ENCODE data around the gene BTN2A1. TPM values are rescaled to one million over a fixed set of nuclear protein-coding genes. Genes with fewer than 3 reads are reported as not detected.

BTN2A1 gene
- total and polyA plus RNA-seq, 9 of the 15 experiments (the other 6 are each of a cell fraction or from before 2014, with no cell fraction given), result 6.7 to 22.1 (median 16.4) TPM

DNA sequence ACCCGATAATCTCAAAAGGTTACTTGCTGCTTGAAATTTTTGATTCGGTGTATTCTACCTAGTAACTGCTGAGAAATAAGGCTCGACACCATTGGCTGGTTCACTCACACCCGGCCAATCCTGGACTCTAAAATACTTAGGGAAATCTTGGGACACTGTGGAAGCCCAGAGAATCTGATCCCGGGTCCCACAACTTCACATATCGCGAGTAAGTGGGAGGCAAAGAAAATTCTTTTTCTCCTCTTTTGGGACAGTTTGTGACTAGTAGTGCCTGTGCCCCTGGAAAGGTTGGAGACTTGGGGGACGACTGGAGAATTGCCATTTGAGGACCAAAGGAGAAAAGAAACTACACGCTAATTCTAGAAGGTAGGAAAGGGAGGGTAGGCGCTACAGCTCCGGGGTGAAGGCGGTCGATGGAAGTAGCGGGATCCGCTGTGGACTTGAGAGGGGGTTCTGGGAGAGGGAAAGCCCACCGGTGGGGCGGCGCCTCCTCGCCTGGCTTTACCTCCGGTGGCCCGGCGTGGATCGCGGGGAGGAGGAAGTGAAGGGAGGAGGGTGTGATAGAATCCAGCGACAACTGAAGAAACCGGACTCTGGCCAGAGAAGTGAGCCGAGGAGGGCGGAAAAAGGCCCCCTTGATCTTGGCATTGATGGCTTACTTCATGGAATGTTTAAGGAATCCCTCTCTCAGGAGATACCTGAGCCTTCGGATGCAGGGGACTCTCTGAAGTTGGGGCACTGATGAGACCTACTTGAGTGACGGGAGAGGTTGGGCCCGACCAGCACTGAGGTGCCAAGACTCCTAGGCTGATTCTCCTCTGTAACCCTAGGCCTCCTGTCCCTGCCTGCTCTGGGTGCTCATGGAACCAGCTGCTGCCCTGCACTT lies 36.3 kb upstream of the BTN2A1 start (continued):
- TF ChIP-seq, protein P1, sequence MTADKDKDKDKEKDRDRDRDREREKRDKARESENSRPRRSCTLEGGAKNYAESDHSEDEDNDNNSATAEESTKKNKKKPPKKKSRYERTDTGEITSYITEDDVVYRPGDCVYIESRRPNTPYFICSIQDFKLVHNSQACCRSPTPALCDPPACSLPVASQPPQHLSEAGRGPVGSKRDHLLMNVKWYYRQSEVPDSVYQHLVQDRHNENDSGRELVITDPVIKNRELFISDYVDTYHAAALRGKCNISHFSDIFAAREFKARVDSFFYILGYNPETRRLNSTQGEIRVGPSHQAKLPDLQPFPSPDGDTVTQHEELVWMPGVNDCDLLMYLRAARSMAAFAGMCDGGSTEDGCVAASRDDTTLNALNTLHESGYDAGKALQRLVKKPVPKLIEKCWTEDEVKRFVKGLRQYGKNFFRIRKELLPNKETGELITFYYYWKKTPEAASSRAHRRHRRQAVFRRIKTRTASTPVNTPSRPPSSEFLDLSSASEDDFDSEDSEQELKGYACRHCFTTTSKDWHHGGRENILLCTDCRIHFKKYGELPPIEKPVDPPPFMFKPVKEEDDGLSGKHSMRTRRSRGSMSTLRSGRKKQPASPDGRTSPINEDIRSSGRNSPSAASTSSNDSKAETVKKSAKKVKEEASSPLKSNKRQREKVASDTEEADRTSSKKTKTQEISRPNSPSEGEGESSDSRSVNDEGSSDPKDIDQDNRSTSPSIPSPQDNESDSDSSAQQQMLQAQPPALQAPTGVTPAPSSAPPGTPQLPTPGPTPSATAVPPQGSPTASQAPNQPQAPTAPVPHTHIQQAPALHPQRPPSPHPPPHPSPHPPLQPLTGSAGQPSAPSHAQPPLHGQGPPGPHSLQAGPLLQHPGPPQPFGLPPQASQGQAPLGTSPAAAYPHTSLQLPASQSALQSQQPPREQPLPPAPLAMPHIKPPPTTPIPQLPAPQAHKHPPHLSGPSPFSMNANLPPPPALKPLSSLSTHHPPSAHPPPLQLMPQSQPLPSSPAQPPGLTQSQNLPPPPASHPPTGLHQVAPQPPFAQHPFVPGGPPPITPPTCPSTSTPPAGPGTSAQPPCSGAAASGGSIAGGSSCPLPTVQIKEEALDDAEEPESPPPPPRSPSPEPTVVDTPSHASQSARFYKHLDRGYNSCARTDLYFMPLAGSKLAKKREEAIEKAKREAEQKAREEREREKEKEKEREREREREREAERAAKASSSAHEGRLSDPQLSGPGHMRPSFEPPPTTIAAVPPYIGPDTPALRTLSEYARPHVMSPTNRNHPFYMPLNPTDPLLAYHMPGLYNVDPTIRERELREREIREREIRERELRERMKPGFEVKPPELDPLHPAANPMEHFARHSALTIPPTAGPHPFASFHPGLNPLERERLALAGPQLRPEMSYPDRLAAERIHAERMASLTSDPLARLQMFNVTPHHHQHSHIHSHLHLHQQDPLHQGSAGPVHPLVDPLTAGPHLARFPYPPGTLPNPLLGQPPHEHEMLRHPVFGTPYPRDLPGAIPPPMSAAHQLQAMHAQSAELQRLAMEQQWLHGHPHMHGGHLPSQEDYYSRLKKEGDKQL (CRISPR knock-in tag; IDR thresholded peaks at IDR 0.05; ENCODE audit: borderline replicate concordance), result no peak
- TF ChIP-seq MAFK (IDR thresholded peaks at IDR 0.05; ENCODE audit: low read length) (no peak), MTF1 (CRISPR knock-in tag; IDR thresholded peaks at IDR 0.05; ENCODE audit: borderline replicate concordance) (no peak), ZFP36 (IDR thresholded peaks at IDR 0.05; ENCODE audit: low read depth, low read length, partially characterized antibody) (no peak), OTX1 (CRISPR knock-in tag; IDR thresholded peaks at IDR 0.05) (no peak), ZKSCAN8 (CRISPR knock-in tag; IDR thresholded peaks at IDR 0.05) (no peak), LCOR (CRISPR knock-in tag; IDR thresholded peaks at IDR 0.05) (0 out of 2 replicates have a peak, but pooled peaks have one; percentile 30), ZSCAN29 (IDR thresholded peaks at IDR 0.05) (no peak), ZNF224 (CRISPR knock-in tag; IDR thresholded peaks at IDR 0.05) (no peak)
- TF ChIP-seq, protein P2, sequence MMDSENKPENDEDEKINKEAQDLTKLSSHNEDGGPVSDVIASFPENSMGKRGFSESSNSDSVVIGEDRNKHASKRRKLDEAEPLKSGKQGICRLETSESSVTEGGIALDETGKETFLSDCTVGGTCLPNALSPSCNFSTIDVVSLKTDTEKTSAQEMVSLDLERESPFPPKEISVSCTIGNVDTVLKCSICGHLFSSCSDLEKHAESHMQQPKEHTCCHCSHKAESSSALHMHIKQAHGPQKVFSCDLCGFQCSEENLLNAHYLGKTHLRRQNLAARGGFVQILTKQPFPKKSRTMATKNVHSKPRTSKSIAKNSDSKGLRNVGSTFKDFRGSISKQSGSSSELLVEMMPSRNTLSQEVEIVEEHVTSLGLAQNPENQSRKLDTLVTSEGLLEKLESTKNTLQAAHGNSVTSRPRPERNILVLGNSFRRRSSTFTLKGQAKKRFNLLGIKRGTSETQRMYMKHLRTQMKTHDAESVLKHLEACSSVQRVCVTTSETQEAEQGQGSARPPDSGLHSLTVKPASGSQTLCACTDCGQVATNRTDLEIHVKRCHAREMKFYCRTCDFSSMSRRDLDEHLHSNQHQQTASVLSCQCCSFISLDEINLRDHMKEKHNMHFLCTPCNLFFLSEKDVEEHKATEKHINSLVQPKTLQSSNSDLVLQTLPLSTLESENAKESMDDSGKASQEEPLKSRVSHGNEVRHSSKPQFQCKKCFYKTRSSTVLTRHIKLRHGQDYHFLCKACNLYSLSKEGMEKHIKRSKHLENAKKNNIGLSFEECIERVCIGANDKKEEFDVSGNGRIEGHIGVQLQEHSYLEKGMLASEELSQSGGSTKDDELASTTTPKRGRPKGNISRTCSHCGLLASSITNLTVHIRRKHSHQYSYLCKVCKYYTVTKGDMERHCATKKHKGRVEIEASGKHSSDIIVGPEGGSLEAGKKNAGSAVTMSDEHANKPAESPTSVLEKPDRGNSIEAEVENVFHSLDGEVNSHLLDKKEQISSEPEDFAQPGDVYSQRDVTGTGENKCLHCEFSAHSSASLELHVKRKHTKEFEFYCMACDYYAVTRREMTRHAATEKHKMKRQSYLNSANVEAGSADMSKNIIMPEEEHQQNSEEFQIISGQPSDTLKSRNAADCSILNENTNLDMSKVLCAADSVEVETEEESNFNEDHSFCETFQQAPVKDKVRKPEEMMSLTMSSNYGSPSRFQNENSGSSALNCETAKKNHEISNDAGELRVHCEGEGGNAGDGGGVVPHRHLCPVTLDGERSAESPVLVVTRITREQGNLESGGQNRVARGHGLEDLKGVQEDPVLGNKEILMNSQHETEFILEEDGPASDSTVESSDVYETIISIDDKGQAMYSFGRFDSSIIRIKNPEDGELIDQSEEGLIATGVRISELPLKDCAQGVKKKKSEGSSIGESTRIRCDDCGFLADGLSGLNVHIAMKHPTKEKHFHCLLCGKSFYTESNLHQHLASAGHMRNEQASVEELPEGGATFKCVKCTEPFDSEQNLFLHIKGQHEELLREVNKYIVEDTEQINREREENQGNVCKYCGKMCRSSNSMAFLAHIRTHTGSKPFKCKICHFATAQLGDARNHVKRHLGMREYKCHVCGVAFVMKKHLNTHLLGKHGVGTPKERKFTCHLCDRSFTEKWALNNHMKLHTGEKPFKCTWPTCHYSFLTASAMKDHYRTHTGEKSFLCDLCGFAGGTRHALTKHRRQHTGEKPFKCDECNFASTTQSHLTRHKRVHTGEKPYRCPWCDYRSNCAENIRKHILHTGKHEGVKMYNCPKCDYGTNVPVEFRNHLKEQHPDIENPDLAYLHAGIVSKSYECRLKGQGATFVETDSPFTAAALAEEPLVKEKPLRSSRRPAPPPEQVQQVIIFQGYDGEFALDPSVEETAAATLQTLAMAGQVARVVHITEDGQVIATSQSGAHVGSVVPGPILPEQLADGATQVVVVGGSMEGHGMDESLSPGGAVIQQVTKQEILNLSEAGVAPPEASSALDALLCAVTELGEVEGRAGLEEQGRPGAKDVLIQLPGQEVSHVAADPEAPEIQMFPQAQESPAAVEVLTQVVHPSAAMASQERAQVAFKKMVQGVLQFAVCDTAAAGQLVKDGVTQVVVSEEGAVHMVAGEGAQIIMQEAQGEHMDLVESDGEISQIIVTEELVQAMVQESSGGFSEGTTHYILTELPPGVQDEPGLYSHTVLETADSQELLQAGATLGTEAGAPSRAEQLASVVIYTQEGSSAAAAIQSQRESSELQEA (IDR thresholded peaks at IDR 0.05; ENCODE audit: low read depth), result no peak
- TF ChIP-seq, protein P3, sequence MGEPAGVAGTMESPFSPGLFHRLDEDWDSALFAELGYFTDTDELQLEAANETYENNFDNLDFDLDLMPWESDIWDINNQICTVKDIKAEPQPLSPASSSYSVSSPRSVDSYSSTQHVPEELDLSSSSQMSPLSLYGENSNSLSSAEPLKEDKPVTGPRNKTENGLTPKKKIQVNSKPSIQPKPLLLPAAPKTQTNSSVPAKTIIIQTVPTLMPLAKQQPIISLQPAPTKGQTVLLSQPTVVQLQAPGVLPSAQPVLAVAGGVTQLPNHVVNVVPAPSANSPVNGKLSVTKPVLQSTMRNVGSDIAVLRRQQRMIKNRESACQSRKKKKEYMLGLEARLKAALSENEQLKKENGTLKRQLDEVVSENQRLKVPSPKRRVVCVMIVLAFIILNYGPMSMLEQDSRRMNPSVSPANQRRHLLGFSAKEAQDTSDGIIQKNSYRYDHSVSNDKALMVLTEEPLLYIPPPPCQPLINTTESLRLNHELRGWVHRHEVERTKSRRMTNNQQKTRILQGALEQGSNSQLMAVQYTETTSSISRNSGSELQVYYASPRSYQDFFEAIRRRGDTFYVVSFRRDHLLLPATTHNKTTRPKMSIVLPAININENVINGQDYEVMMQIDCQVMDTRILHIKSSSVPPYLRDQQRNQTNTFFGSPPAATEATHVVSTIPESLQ (CRISPR knock-in tag; IDR thresholded peaks at IDR 0.05), result no peak
